Activated CD8-positive, alpha-beta memory T cell treated with anti-CD3 and anti-CD28 coated beads, Interleukin-2, amount 50 U/mL, for 1 hour (primary cell): Measurements from ENCODE around the gene CEP104.
"Not testable (repeated sequence)": the region's sequence is repeated elsewhere in the genome, so short reads cannot be mapped to it uniquely, and the experiment has no call there.

Experiments used
- DNase-seq: peaks from one replicate; pipeline ENCODE4 v3.0.0-alpha.2; 2020; ENCODE audit errors: extremely low read depth

The CEP104 gene

GRCh38 chr1:3825356-3825755 is 31.7 kb downstream of the CEP104 start:
- no peak for DNase-seq

- no peak for DNase-seq
These were observed 32.4 kb downstream of the CEP104 start for GRCh38 chr1:3824650-3825049.

GRCh38 chr1:3822421-3822820 is 34.6 kb downstream of the CEP104 start:
- no peak for DNase-seq

GRCh38 chr1:3821908-3822307 is 35.1 kb downstream of the CEP104 start:
- DNase-seq: no peak

- DNase-seq: no peak
These were observed 35.6 kb downstream of the CEP104 start for GRCh38 chr1:3821447-3821846.

- no peak for DNase-seq
These were observed 36.0 kb downstream of the CEP104 start for GRCh38 chr1:3821004-3821403.

- no peak for DNase-seq
These were observed 36.7 kb downstream of the CEP104 start for GRCh38 chr1:3820316-3820715.

GRCh38 chr1:3819771-3820200 is 37.2 kb downstream of the CEP104 start:
- no peak for DNase-seq

GRCh38 chr1:3817821-3818597 is 39.0 kb downstream of the CEP104 start:
- no peak for DNase-seq

- no peak for DNase-seq
These were observed 39.8 kb downstream of the CEP104 start for GRCh38 chr1:3817138-3817740.

GRCh38 chr1:3816331-3817137 is 40.5 kb downstream of the CEP104 start:
- no peak for DNase-seq

- no peak for DNase-seq
These were observed 42.0 kb downstream of the CEP104 start for GRCh38 chr1:3814771-3815561.

GRCh38 chr1:3814065-3814464 is 42.9 kb downstream of the CEP104 start:
- DNase-seq: no peak

- no peak for DNase-seq
These were observed 45.5 kb downstream of the CEP104 start for GRCh38 chr1:3811595-3811911.

GRCh38 chr1:3810149-3810761 is 46.8 kb downstream of the CEP104 start:
- DNase-seq: not testable (repeated sequence)

- DNase-seq: no peak
These were observed 47.3 kb downstream of the CEP104 start for GRCh38 chr1:3809680-3810079.

- no peak for DNase-seq
These were observed 49.2 kb downstream of the CEP104 start for GRCh38 chr1:3807769-3808168.

GRCh38 chr1:3805038-3805437 is 52.0 kb downstream of the CEP104 start:
- DNase-seq: no peak

- DNase-seq: not testable (repeated sequence)
These were observed 52.4 kb downstream of the CEP104 start for GRCh38 chr1:3804627-3804944.

GRCh38 chr1:3803905-3804626 is 52.9 kb downstream of the CEP104 start:
- DNase-seq: no peak

GRCh38 chr1:3800795-3801194 is 56.2 kb downstream of the CEP104 start:
- not testable (repeated sequence) for DNase-seq
